ENCODE results near the gene CHMP4B. TPM values are rescaled to one million over a fixed set of nuclear protein-coding genes. Genes with fewer than 3 reads are reported as not detected.

CHMP4B gene
- total RNA-seq, 1 donor from 2014 or later = 97.2 TPM

- Mint-ChIP-seq H3K4me1 (peaks cover 14% of the 10 kb centered on the region), H3K4me3 (no peak overlapping the region), H3K36me3 (ENCODE audit: low read depth) (peaks cover 24% of the 10 kb centered on the region), H3K27me3 (ENCODE audit: low read depth) (no peaks in the 10 kb centered on the region), H3K27ac (ENCODE audit: unreplicated experiment) (peak overlapping the region; percentile 38), H3K9me3 (no peaks in the 10 kb centered on the region)
- no peak for DNase-seq (ENCODE audit: low read depth, low spot score)
- TF ChIP-seq CTCF (conservative IDR thresholded peaks at IDR 0.05) = no peak
These were observed 46.8 kb downstream of the CHMP4B start for GRCh38 chr20:33857722-33858563.

- H3K9me3 Mint-ChIP-seq = no peaks in the 10 kb centered on the region
- peaks cover 19% of the 10 kb centered on the region for H3K36me3 Mint-ChIP-seq (ENCODE audit: low read depth)
These were observed 47.5 kb downstream of the CHMP4B start for GRCh38 chr20:33858666-33859065.

GRCh38 chr20:33859157-33859695, 48.1 kb downstream of the CHMP4B start:
- no peaks in the 10 kb centered on the region for H3K27me3 Mint-ChIP-seq (ENCODE audit: low read depth)
- H3K4me3 Mint-ChIP-seq = no peak overlapping the region
- no peak for TF ChIP-seq CTCF (conservative IDR thresholded peaks at IDR 0.05)
- H3K36me3 Mint-ChIP-seq (ENCODE audit: low read depth) = peaks cover 15% of the 10 kb centered on the region
- H3K27ac Mint-ChIP-seq (ENCODE audit: unreplicated experiment) = peak overlapping the region; percentile 2
- no peak for DNase-seq (ENCODE audit: low read depth, low spot score)
- H3K4me1 Mint-ChIP-seq = peaks cover 14% of the 10 kb centered on the region
- H3K9me3 Mint-ChIP-seq = no peaks in the 10 kb centered on the region

More at GRCh38 chr20:33858666-33859065, 47.5 kb downstream of the CHMP4B start:
- DNase-seq (ENCODE audit: low read depth, low spot score) = no peak
- no peak for TF ChIP-seq CTCF (conservative IDR thresholded peaks at IDR 0.05)
- no peak overlapping the region for H3K4me3 Mint-ChIP-seq
- no peaks in the 10 kb centered on the region for H3K27me3 Mint-ChIP-seq (ENCODE audit: low read depth)
- no peak overlapping the region for H3K27ac Mint-ChIP-seq (ENCODE audit: unreplicated experiment)
- peaks cover 14% of the 10 kb centered on the region for H3K4me1 Mint-ChIP-seq

GRCh38 chr20:33859751-33860150, 48.6 kb downstream of the CHMP4B start:
- H3K36me3 Mint-ChIP-seq (ENCODE audit: low read depth) = peaks cover 9% of the 10 kb centered on the region
- H3K27me3 Mint-ChIP-seq (ENCODE audit: low read depth) = no peaks in the 10 kb centered on the region
- H3K27ac Mint-ChIP-seq (ENCODE audit: unreplicated experiment) = peak overlapping the region; percentile 2
- H3K9me3 Mint-ChIP-seq = no peaks in the 10 kb centered on the region
- H3K4me1 Mint-ChIP-seq = peaks cover 14% of the 10 kb centered on the region
- H3K4me3 Mint-ChIP-seq = no peak overlapping the region
- no peak for TF ChIP-seq CTCF (conservative IDR thresholded peaks at IDR 0.05)
- no peak for DNase-seq (ENCODE audit: low read depth, low spot score)

- H3K4me3 Mint-ChIP-seq = no peak overlapping the region
- H3K4me1 Mint-ChIP-seq = peaks cover 14% of the 10 kb centered on the region
- H3K9me3 Mint-ChIP-seq = no peaks in the 10 kb centered on the region
- TF ChIP-seq CTCF (conservative IDR thresholded peaks at IDR 0.05) = no peak
- H3K36me3 Mint-ChIP-seq (ENCODE audit: low read depth) = peaks cover 8% of the 10 kb centered on the region
- H3K27me3 Mint-ChIP-seq (ENCODE audit: low read depth) = no peaks in the 10 kb centered on the region
- no peak for DNase-seq (ENCODE audit: low read depth, low spot score)
- H3K27ac Mint-ChIP-seq (ENCODE audit: unreplicated experiment) = peak overlapping the region; percentile 2
These were observed 50.3 kb downstream of the CHMP4B start for GRCh38 chr20:33861458-33861857.

Data from neural crest cell (in vitro differentiated cells).